Type B pancreatic cell (in vitro differentiated cells): ENCODE results near the gene RPL11. TPM values are rescaled to one million over a fixed set of nuclear protein-coding genes. Genes with fewer than 3 reads are reported as not detected.

Experiments used
- DNase-seq: peaks from one replicate; pipeline ENCODE4 v3.0.0; 2021; ENCODE audit warnings: mixed read lengths; ENCODE audit not compliant: unreplicated experiment; ENCODE audit errors: extremely low spot score
- H3K27ac Mint-ChIP-seq: 2 replicates; pipeline ENCODE4 v1.8.0; 2021; ENCODE audit warnings: mild to moderate bottlenecking, mixed read lengths
- H3K27me3 Mint-ChIP-seq: 2 replicates; pipeline ENCODE4 v1.8.0; 2021; ENCODE audit warnings: mixed read lengths
- H3K36me3 Mint-ChIP-seq: 2 replicates; pipeline ENCODE4 v1.8.0; 2021; ENCODE audit warnings: mixed read lengths
- H3K4me1 Mint-ChIP-seq: one replicate; pipeline ENCODE4 v1.8.0; 2021; ENCODE audit warnings: mixed read lengths; ENCODE audit not compliant: unreplicated experiment
- H3K4me3 Mint-ChIP-seq: 2 replicates; pipeline ENCODE4 v1.8.0; 2021; ENCODE audit warnings: mild to moderate bottlenecking, mixed read lengths
- H3K9me3 Mint-ChIP-seq: 2 replicates; pipeline ENCODE4 v1.8.0; 2021; ENCODE audit warnings: mixed read lengths
- total RNA-seq: library from RNA; stranded (reverse); gene quantifications from 2 replicates; pipeline ENCODE4 v1.2.1, GENCODE V29; 2021; ENCODE audit warnings: low replicate concordance
- TF ChIP-seq, protein P1 (sequence below): fragments of 200-600 bp; sonication (generic); conservative IDR thresholded peaks from 2 replicates; pipeline ENCODE4 v1.5.0; 2021; ENCODE audit warnings: antibody characterized with exemption, mild to moderate bottlenecking

The RPL11 gene
- total RNA-seq, 1 donor from 2014 or later, result 1,209 TPM

DNA sequence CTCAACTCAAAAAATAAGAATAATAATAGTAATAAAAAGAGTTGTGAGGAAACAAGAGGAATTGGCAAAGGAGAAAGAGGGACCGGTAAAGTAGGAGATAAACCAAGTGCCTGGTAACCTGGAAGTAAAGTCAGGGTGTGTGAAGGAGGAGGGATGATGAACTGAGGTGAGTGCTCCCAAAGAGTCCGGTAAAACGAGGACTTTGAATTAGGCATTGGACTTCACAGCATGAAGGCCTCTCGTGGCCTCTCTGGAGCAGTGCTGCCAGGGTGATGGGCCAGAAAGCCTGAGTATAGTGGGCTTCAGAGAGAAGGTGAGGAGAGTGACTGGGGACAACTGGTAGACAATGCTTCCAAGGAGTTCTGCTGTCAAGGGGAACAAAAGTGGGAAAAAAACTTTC, 17.6 kb downstream of the RPL11 start:
- H3K27me3 Mint-ChIP-seq, result no peaks in the 10 kb centered on the region
- peaks cover 13% of the 10 kb centered on the region for H3K36me3 Mint-ChIP-seq
- H3K27ac Mint-ChIP-seq, result no peak overlapping the region
- TF ChIP-seq, protein P1, sequence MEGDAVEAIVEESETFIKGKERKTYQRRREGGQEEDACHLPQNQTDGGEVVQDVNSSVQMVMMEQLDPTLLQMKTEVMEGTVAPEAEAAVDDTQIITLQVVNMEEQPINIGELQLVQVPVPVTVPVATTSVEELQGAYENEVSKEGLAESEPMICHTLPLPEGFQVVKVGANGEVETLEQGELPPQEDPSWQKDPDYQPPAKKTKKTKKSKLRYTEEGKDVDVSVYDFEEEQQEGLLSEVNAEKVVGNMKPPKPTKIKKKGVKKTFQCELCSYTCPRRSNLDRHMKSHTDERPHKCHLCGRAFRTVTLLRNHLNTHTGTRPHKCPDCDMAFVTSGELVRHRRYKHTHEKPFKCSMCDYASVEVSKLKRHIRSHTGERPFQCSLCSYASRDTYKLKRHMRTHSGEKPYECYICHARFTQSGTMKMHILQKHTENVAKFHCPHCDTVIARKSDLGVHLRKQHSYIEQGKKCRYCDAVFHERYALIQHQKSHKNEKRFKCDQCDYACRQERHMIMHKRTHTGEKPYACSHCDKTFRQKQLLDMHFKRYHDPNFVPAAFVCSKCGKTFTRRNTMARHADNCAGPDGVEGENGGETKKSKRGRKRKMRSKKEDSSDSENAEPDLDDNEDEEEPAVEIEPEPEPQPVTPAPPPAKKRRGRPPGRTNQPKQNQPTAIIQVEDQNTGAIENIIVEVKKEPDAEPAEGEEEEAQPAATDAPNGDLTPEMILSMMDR, result no peak
- DNase-seq, result no peak
- H3K4me1 Mint-ChIP-seq, result no peaks in the 10 kb centered on the region
- no peak overlapping the region for H3K4me3 Mint-ChIP-seq
- no peaks in the 10 kb centered on the region for H3K9me3 Mint-ChIP-seq

DNA sequence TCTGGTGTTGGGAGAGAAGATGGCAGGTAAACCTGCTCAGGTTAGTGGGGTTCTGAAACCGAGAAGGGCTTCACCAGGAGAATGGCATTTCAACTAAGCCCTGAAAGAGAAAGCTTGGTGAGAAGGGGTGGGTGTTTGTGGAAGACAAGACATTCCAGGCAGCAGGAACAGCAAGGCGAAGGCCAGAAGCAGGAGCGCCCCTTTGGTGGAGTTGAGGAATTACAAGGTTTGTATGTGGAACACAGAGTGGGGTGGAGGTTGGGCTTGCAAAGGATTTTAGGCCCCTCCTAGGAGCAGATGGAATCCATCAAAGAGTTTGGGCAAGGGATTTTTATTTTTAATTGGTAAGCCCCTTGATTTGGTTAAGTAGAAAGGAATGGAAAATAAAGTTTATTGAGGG, 26.9 kb downstream of the RPL11 start:
- H3K4me3 Mint-ChIP-seq, result no peak overlapping the region

DNA sequence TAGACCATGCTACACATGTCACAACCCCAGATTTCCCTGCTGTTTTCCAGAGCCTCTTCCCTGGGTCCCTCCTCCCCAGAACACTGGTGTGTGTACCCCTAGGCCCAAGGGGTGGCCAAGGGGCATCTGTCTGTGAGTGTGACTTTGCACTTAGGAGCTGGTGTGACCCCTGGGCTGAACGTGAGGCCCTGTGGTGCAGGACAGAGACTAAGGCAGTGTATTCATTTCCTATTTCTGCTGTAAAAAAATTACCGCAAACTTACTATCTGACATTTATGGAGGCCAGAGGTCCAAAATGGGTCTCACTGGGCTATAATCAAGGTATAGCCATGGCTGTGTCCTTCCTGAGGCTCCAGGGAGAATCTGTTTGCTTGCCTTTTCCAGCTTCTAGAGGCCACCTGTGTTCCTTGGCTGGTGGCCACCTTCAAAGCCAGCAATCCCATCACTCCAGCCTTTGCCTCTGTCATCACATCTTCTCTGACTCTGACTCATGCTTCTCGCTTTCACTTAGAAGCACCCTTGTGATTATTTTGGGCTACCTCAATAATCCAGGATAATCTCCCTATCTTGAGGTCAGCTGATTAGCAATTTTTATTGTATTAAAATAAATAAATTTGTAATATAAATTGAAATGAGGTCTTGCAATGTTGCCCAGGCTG, 27.7 kb downstream of the RPL11 start:
- no peak overlapping the region for H3K27ac Mint-ChIP-seq
- no peaks in the 10 kb centered on the region for H3K27me3 Mint-ChIP-seq
- H3K4me1 Mint-ChIP-seq, result no peaks in the 10 kb centered on the region
- H3K9me3 Mint-ChIP-seq, result no peaks in the 10 kb centered on the region
- peaks cover 3% of the 10 kb centered on the region for H3K36me3 Mint-ChIP-seq
- TF ChIP-seq, protein P1, result no peak
- no peak overlapping the region for H3K4me3 Mint-ChIP-seq
- DNase-seq, result no peak

More for the DNA sequence above, 26.9 kb downstream of the RPL11 start:
- Mint-ChIP-seq H3K27me3 (no peaks in the 10 kb centered on the region), H3K9me3 (no peaks in the 10 kb centered on the region), H3K27ac (peak overlapping the region; percentile 20), H3K36me3 (peaks cover 3% of the 10 kb centered on the region), H3K4me1 (no peaks in the 10 kb centered on the region)
- no peak for DNase-seq
- TF ChIP-seq, protein P1, result peak; percentile 72

DNA sequence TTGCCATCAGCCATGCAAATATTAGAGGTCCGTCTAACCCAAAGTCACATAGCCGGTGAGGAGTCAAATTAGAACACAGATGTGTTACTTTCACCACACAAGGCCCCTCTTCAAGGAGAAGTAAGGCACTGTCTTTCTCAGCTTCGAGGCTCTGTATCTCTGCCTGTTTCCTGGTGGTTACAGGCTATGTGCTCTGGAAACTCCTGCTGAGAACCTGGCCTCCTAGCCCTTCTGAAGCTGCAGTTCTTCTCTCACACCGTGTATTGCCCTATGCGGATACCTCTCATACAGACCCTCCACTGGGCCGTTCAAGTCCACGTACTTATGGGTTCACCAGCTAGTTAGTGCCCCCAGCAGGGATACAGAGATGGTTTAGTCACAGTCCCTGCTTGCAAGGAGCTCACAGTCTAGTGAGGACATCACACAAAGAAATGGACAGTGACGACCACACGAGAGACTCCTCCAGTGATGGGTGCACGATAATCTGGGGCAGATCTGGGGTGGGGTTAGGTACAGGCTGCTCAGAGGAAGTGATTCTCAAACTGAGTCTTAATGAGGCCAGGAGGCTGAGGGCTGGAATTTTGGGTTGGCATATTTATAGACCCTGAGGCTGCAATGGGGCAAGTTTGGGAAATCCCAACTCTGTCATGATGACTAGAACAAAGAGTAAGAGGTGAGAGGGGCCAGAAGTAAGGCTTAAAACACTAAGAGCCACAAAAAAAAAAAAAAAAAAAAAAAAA, 28.8 kb downstream of the RPL11 start:
- Mint-ChIP-seq H3K27ac (no peak overlapping the region), H3K27me3 (no peaks in the 10 kb centered on the region), H3K36me3 (peaks cover 3% of the 10 kb centered on the region), H3K4me3 (no peak overlapping the region), H3K4me1 (no peaks in the 10 kb centered on the region), H3K9me3 (no peaks in the 10 kb centered on the region)
- DNase-seq, result no peak
- TF ChIP-seq, protein P1, result no peak

DNA sequence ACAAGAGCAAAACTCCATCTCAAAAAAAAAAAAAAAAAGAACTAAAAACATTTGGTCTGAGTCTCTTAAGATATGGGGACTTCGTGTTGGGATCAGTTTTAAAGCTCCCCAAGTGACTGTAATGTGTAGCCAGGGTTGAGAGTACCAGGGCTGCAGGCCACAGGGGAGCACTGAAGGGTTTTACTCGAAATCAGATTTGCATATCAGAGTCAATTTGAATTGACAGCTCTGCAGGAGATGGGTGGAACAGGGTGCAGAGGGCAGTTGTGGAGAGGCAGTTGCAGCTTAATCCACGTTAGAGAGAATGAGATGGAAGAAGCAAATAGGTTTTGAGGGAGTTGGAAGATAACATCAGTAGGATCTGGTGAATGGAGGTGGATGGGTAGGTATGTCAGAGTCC, 31.0 kb downstream of the RPL11 start:
- H3K4me3 Mint-ChIP-seq, result no peak overlapping the region
- DNase-seq, result no peak
- TF ChIP-seq, protein P1, result no peak
- H3K4me1 Mint-ChIP-seq, result peaks cover 6% of the 10 kb centered on the region
- no peak overlapping the region for H3K27ac Mint-ChIP-seq
- H3K27me3 Mint-ChIP-seq, result no peaks in the 10 kb centered on the region
- H3K9me3 Mint-ChIP-seq, result no peaks in the 10 kb centered on the region
- H3K36me3 Mint-ChIP-seq, result peaks cover 3% of the 10 kb centered on the region
